ENCODE measurements around the gene ARHGEF4. TPM values are rescaled to one million over a fixed set of nuclear protein-coding genes. Genes with fewer than 3 reads are reported as not detected.

ARHGEF4 gene
- total and polyA plus RNA-seq, 10 of the 15 experiments (the other 5 are each of a cell fraction or from before 2014, with no cell fraction given): 0.02 to 0.24 (median 0.16) TPM; not detected in 6

DNA sequence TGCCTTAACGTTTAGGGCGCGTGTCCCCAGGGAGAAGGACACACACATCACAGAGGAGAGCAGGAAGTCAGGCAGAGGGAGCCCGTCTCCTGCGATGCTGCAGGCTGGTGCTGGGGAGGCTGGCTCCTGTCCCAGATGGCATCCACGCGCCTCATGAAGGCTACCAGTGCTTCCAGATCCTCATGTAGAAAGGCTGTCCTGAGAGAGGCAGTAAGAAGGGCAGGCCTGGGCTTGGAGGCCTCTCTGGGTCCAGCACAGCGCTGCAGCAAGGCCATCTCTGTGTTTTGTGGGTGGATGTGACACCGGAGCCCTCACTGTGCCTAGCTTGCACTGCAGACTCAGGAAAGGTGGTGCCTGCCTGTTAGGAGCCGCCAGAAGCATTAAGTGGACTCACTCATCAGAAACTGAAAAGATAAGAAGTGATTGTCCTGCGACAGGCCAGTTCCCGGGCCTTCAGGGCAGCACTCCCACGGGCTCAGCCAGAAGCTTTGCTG is 193.8 kb downstream of the ARHGEF4 start:
- Histone ChIP-seq H3K27me3 (replicated peaks in 1 of 2; ENCODE audit: control insufficient read depth in 2 of 2, insufficient read depth in 2 of 2, low read length in 1 of 2) (peaks cover 0 to 2% of the 10 kb centered on the region in 2 experiments; a peak in 2 of 4 replicates), H3K4me1 (ENCODE audit: control insufficient read depth, insufficient read depth, low read length) (no peaks in the 10 kb centered on the region), H2AFZ (ENCODE audit: control insufficient read depth, low read depth, low read length) (no peak overlapping the region), H3K9ac (ENCODE audit: control insufficient read depth, insufficient read depth, low read length) (no peak overlapping the region), H3K9me3 (replicated peaks; ENCODE audit: control insufficient read depth, insufficient read depth, low read length) (no peaks in the 10 kb centered on the region; the same call in 2 of the 3 replicates), H3K27ac (ENCODE audit: control insufficient read depth, insufficient read depth) (no peak overlapping the region), H3K36me3 (ENCODE audit: control insufficient read depth in 2 of 2, insufficient read depth in 2 of 2, low read length in 1 of 2) (no peaks in the 10 kb centered on the region), H3K79me2 (ENCODE audit: control insufficient read depth, insufficient read depth, low read length) (no peaks in the 10 kb centered on the region), H4K20me1 (ENCODE audit: control insufficient read depth, insufficient read depth) (0 out of 2 replicates have a peak, but pooled peaks cover 3% of the 10 kb centered on the region), H3K4me3 (no peak overlapping the region), H3K4me2 (ENCODE audit: control insufficient read depth, insufficient read depth) (no peak overlapping the region)
- FAIRE-seq (no peak), ATAC-seq (no peak), DNase-seq (ENCODE audit: low read depth, low spot score) (no peak)
- BruUV-seq (replicated peaks): no TSS peak
- in situ Hi-C loops (cut with MboI): no loop called here
- WGBS (ENCODE audit: insufficient coverage, insufficient replicate concordance, low lambda C conversion rate, missing lambda C conversion rate): 48% methylated on average over 13 of the region's 13 CpGs
- CTCF ChIA-PET: no interaction called here
- SMC1A ChIA-PET (ENCODE audit: uncharacterized antibody, unreplicated experiment): no interaction called here
- POLR2A ChIA-PET: no interaction called here
- intact Hi-C loops (cut with micrococcal nuclease; ENCODE audit: unreplicated experiment): no loop called here
- RAD21 ChIA-PET (ENCODE audit: unreplicated experiment): no interaction called here
- TF ChIP-seq CHD1 (IDR thresholded peaks at IDR 0.05; ENCODE audit: low read depth, low read length): no peak
- no peak for TF ChIP-seq CHD2 (IDR thresholded peaks at IDR 0.05; ENCODE audit: borderline replicate concordance, low read depth, low read length)
- TF ChIP-seq CREB1 (IDR thresholded peaks at IDR 0.05; ENCODE audit: low read depth): no peak
- TF ChIP-seq ZNF207 (IDR thresholded peaks at IDR 0.05; ENCODE audit: borderline replicate concordance): no peak
- no peak for TF ChIP-seq TCF7 (IDR thresholded peaks at IDR 0.05; ENCODE audit: borderline replicate concordance)
- TF ChIP-seq, protein P1, sequence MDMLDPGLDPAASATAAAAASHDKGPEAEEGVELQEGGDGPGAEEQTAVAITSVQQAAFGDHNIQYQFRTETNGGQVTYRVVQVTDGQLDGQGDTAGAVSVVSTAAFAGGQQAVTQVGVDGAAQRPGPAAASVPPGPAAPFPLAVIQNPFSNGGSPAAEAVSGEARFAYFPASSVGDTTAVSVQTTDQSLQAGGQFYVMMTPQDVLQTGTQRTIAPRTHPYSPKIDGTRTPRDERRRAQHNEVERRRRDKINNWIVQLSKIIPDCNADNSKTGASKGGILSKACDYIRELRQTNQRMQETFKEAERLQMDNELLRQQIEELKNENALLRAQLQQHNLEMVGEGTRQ (IDR thresholded peaks at IDR 0.05; ENCODE audit: borderline replicate concordance, low read depth, low read length): no peak
- no peak for TF ChIP-seq HDAC6 (IDR thresholded peaks at IDR 0.05; ENCODE audit: unreplicated experiment)
- no peak for TF ChIP-seq SIN3A (IDR thresholded peaks at IDR 0.05; ENCODE audit: low read depth, low read length)
- no peak for TF ChIP-seq TAF1 (IDR thresholded peaks at IDR 0.05; ENCODE audit: borderline replicate concordance, low read depth, low read length)
